Osteoblast (primary cell): ENCODE results near the gene JMJD4. TPM values are rescaled to one million over a fixed set of nuclear protein-coding genes. Genes with fewer than 3 reads are reported as not detected.

Experiments
- DNase-seq: peaks from one replicate; pipeline ENCODE4 v3.0.0; 2011; ENCODE audit warnings: low spot score, mixed read lengths; ENCODE audit not compliant: insufficient read length; ENCODE audit errors: missing footprints
- H2AFZ ChIP-seq: 2 replicates; pipeline ENCODE4 v1.6.0; 2011; ENCODE audit warnings: mild to moderate bottlenecking, low read length
- H3K27ac ChIP-seq: 2 replicates; pipeline ENCODE4 v1.5.1; 2011; ENCODE audit warnings: mild to moderate bottlenecking, low read depth, low read length, moderate library complexity
- H3K27me3 ChIP-seq: 2 replicates; pipeline ENCODE4 v1.6.0; 2012; ENCODE audit warnings: mild to moderate bottlenecking, control low read depth, inconsistent platforms, low read length, moderate library complexity; ENCODE audit not compliant: insufficient read depth
- H3K36me3 ChIP-seq: 2 replicates; pipeline ENCODE4 v1.5.1; 2011; ENCODE audit warnings: mild to moderate bottlenecking, low read length, control low read depth, moderate library complexity; ENCODE audit not compliant: insufficient read depth
- H3K4me1 ChIP-seq: 2 replicates; pipeline ENCODE4 v1.5.1; 2011; ENCODE audit warnings: mild to moderate bottlenecking, low read length, control low read depth, moderate library complexity; ENCODE audit not compliant: insufficient read depth
- H3K4me2 ChIP-seq: 2 replicates; pipeline ENCODE4 v1.6.0; 2011; ENCODE audit warnings: mild to moderate bottlenecking, low read length; ENCODE audit not compliant: insufficient read depth
- H3K4me3 ChIP-seq: fragments of 200-600 bp; sonication (generic); 3 replicates; pipeline ENCODE4 v1.5.1; 2012; ENCODE audit warnings: mild to moderate bottlenecking, low read length, inconsistent platforms; ENCODE audit not compliant: insufficient read depth
- H3K79me2 ChIP-seq: 2 replicates; pipeline ENCODE4 v1.6.0; 2012; ENCODE audit warnings: mild to moderate bottlenecking, low read length, control low read depth, inconsistent platforms; ENCODE audit not compliant: insufficient read depth
- H3K9me3 ChIP-seq: 2 replicates; pipeline ENCODE4 v1.5.1; 2011; ENCODE audit warnings: low read depth, low read length, control low read depth
- H4K20me1 ChIP-seq: 2 replicates; pipeline ENCODE4 v1.6.0; 2012; ENCODE audit warnings: mild to moderate bottlenecking, low read length, control low read depth; ENCODE audit not compliant: insufficient read depth
- CTCF ChIP-seq: IDR thresholded peaks from 2 replicates; pipeline ENCODE4 v1.5.1; 2011; ENCODE audit warnings: mild to moderate bottlenecking, low read depth, low read length, moderate library complexity; ENCODE audit errors: extremely low read depth
- total RNA-seq: library from RNA; depleted of rRNA; stranded (reverse); fragments of >200 nt; gene quantifications from 2 replicates; pipeline ENCODE4 v1.2.3, GENCODE V29; 2012

The JMJD4 gene
- total RNA-seq, 1 donor, result 27.5 TPM

- Histone ChIP-seq H3K79me2 (peaks cover 55% of the 10 kb centered on the region), H3K4me1 (peaks cover 27% of the 10 kb centered on the region), H4K20me1 (peaks cover 65% of the 10 kb centered on the region), H2AFZ (no peak overlapping the region), H3K27ac (no peak overlapping the region), H3K27me3 (no peaks in the 10 kb centered on the region), H3K36me3 (peaks cover 20% of the 10 kb centered on the region), H3K4me2 (no peak overlapping the region), H3K9me3 (no peaks in the 10 kb centered on the region), H3K4me3 (no peak overlapping the region)
- TF ChIP-seq CTCF, result no peak
- DNase-seq, result no peak
Measured at GRCh38 chr1:227756172-227756959, 21.3 kb upstream of the JMJD4 start.

GRCh38 chr1:227754958-227755357, 19.9 kb upstream of the JMJD4 start:
- no peaks in the 10 kb centered on the region for H3K9me3 ChIP-seq
- H3K36me3 ChIP-seq, result peaks cover 9% of the 10 kb centered on the region
- H3K27me3 ChIP-seq, result no peaks in the 10 kb centered on the region

GRCh38 chr1:227753999-227754711, 19.1 kb upstream of the JMJD4 start:
- Histone ChIP-seq H3K4me3 (no peak overlapping the region), H4K20me1 (peaks cover 67% of the 10 kb centered on the region)

More at GRCh38 chr1:227754958-227755357, 19.9 kb upstream of the JMJD4 start:
- H3K4me2 ChIP-seq, result no peak overlapping the region
- no peak overlapping the region for H2AFZ ChIP-seq
- peaks cover 52% of the 10 kb centered on the region for H3K79me2 ChIP-seq
- no peak overlapping the region for H3K27ac ChIP-seq
- no peak for DNase-seq
- peaks cover 66% of the 10 kb centered on the region for H4K20me1 ChIP-seq
- peaks cover 23% of the 10 kb centered on the region for H3K4me1 ChIP-seq
- TF ChIP-seq CTCF, result no peak
- no peak overlapping the region for H3K4me3 ChIP-seq

More at GRCh38 chr1:227753999-227754711, 19.1 kb upstream of the JMJD4 start:
- Histone ChIP-seq H3K36me3 (peaks cover 11% of the 10 kb centered on the region), H2AFZ (no peak overlapping the region), H3K4me1 (peaks cover 15% of the 10 kb centered on the region), H3K27me3 (no peaks in the 10 kb centered on the region), H3K27ac (no peak overlapping the region), H3K4me2 (no peak overlapping the region), H3K79me2 (peaks cover 60% of the 10 kb centered on the region), H3K9me3 (no peaks in the 10 kb centered on the region)
- TF ChIP-seq CTCF, result no peak
- DNase-seq, result no peak
